Neuronal stem cell (in vitro differentiated cells): ENCODE measurements around the gene CPVL.

Experiments used
- DNase-seq: peaks from one replicate; pipeline ENCODE4 v3.0.0-alpha.2; 2013; ENCODE audit warnings: low spot score
- H2AFZ ChIP-seq: one replicate; pipeline ENCODE4 v1.6.1; 2013; ENCODE audit warnings: mild to moderate bottlenecking, low read length, inconsistent platforms
- H2AK5ac ChIP-seq: 2 replicates; pipeline ENCODE4 v1.6.1; 2013; ENCODE audit warnings: low read depth, mild to moderate bottlenecking, inconsistent platforms, low read length, moderate library complexity, mixed read lengths
- H2BK120ac ChIP-seq: 2 replicates; pipeline ENCODE4 v1.6.1; 2013; ENCODE audit warnings: low read depth, mild to moderate bottlenecking, inconsistent platforms, low read length, moderate library complexity, mixed read lengths
- H2BK12ac ChIP-seq: one replicate; pipeline ENCODE4 v1.6.1; 2013; ENCODE audit warnings: low read length, inconsistent platforms
- H2BK15ac ChIP-seq: 2 replicates; pipeline ENCODE4 v1.6.1; 2013; ENCODE audit warnings: mild to moderate bottlenecking, low read length, inconsistent platforms, mixed read lengths
- H2BK5ac ChIP-seq: one replicate; pipeline ENCODE4 v1.6.1; 2013; ENCODE audit warnings: inconsistent platforms, mild to moderate bottlenecking, low read length, moderate library complexity
- H3K14ac ChIP-seq: one replicate; pipeline ENCODE4 v1.6.1; 2013; ENCODE audit warnings: low read length, inconsistent platforms
- H3K18ac ChIP-seq: 2 replicates; pipeline ENCODE4 v1.6.1; 2013; ENCODE audit warnings: low read length, inconsistent platforms
- H3K23ac ChIP-seq: 2 replicates; pipeline ENCODE4 v1.6.1; 2013; ENCODE audit warnings: low read depth, mild to moderate bottlenecking, mixed read lengths, low read length, inconsistent platforms; ENCODE audit not compliant: poor library complexity
- H3K27ac ChIP-seq: replicated peaks from 3 replicates; pipeline ENCODE4 v1.5.1; 2013; ENCODE audit warnings: low read length, inconsistent platforms
- H3K27me3 ChIP-seq, 3 experiments: 2 replicates each; pipeline ENCODE4 v1.6.1; 2013; ENCODE audit warnings: low read length in 3 of 3, mild to moderate bottlenecking in 2 of 3, inconsistent platforms in 1 of 3, low read depth in 1 of 3, mixed read lengths in 1 of 3, moderate library complexity in 1 of 3; ENCODE audit not compliant: control insufficient read depth in 3 of 3, insufficient read depth in 3 of 3
- H3K36me3 ChIP-seq, 2 donors: replicated peaks in 1 of 2; 2 replicates each; pipeline ENCODE4 v1.6.1; 2013; ENCODE audit warnings: low read length in 2 of 2; ENCODE audit not compliant: control insufficient read depth in 2 of 2, insufficient read depth in 2 of 2
- H3K4ac ChIP-seq: 2 replicates; pipeline ENCODE4 v1.6.1; 2013; ENCODE audit warnings: inconsistent platforms, mild to moderate bottlenecking, low read length, moderate library complexity
- H3K4me1 ChIP-seq, 2 donors: 1 replicate in 1 of 2; 2 replicates in 1 of 2; pipeline ENCODE4 v1.6.1; 2013; ENCODE audit warnings: low read length in 2 of 2, low read depth in 1 of 2; ENCODE audit not compliant: control insufficient read depth in 2 of 2, insufficient read depth in 1 of 2
- H3K4me2 ChIP-seq: one replicate; pipeline ENCODE4 v1.6.1; 2013; ENCODE audit warnings: mild to moderate bottlenecking, low read length, inconsistent platforms; ENCODE audit not compliant: insufficient read depth, poor library complexity, severe bottlenecking
- H3K4me3 ChIP-seq, 2 donors: 2 replicates each; pipeline ENCODE4 v1.5.1; 2013; ENCODE audit warnings: low read length in 2 of 2, mild to moderate bottlenecking in 2 of 2, inconsistent platforms in 1 of 2, moderate library complexity in 1 of 2
- H3K79me1 ChIP-seq: one replicate; pipeline ENCODE4 v1.6.1; 2013; ENCODE audit warnings: low read depth, mild to moderate bottlenecking, inconsistent platforms, low read length, moderate library complexity
- H3K9ac ChIP-seq: one replicate; pipeline ENCODE4 v1.6.1; 2013; ENCODE audit warnings: mild to moderate bottlenecking, low read depth, low read length, inconsistent platforms; ENCODE audit not compliant: poor library complexity
- H3K9me3 ChIP-seq, 2 donors: replicated peaks in 1 of 2; 2 replicates each; pipeline versions ENCODE3 to v1.6.1; 2013; ENCODE audit warnings: low read length in 2 of 2, mild to moderate bottlenecking in 2 of 2, inconsistent platforms in 1 of 2, low read depth in 1 of 2, mixed read lengths in 1 of 2, moderate library complexity in 1 of 2; ENCODE audit not compliant: control insufficient read depth in 2 of 2, insufficient read depth in 1 of 2
- H4K8ac ChIP-seq: one replicate; pipeline ENCODE4 v1.6.1; 2013; ENCODE audit warnings: low read depth, mild to moderate bottlenecking, inconsistent platforms, low read length, moderate library complexity
- H4K91ac ChIP-seq: one replicate; pipeline ENCODE4 v1.6.1; 2013; ENCODE audit warnings: low read length, low read depth, mild to moderate bottlenecking, inconsistent platforms; ENCODE audit not compliant: poor library complexity
- WGBS, 2 donors: extraction: QIAGEN DNeasy Blood & Tissue Kit; methylation state at CpG; one replicate each; pipeline ENCODE4 v1.1.7; 2013; ENCODE audit warnings: missing lambda C conversion rate in 2 of 2, mixed read lengths in 1 of 2; ENCODE audit not compliant: insufficient read length in 2 of 2, insufficient replicate concordance in 1 of 2; ENCODE audit errors: extremely low coverage in 2 of 2; 5-methylcytosine and 5-hydroxymethylcytosine counted together

CPVL gene

GRCh38 chr7:29005829-29006228 lies 140.5 kb downstream of the CPVL start:
- no peak overlapping the region for H3K4ac ChIP-seq
- no peak overlapping the region for H2AK5ac ChIP-seq
- no peak overlapping the region for H3K4me2 ChIP-seq
- H2BK5ac ChIP-seq, result no peak overlapping the region
- no peak overlapping the region for H3K18ac ChIP-seq
- H3K23ac ChIP-seq, result no peak overlapping the region
- H3K36me3 ChIP-seq, result peaks cover 0 to 1% of the 10 kb centered on the region in 2 donors
- WGBS, 2 donors, result no CpG with 5 or more reads among the region's 3 CpGs
- peaks cover 0 to 6% of the 10 kb centered on the region in 2 donors for H3K4me1 ChIP-seq
- no peak overlapping the region for H2BK120ac ChIP-seq
- H2BK15ac ChIP-seq, result no peak overlapping the region
- no peak overlapping the region for H4K8ac ChIP-seq
- H3K4me3 ChIP-seq, result no peak overlapping the region
- H2AFZ ChIP-seq, result no peak overlapping the region
- no peak overlapping the region for H4K91ac ChIP-seq
- H3K14ac ChIP-seq, result no peak overlapping the region
- peaks cover 2 to 33% of the 10 kb centered on the region in 2 donors for H3K9me3 ChIP-seq
- H3K9ac ChIP-seq, result no peak overlapping the region
- H2BK12ac ChIP-seq, result no peak overlapping the region
- H3K27me3 ChIP-seq, result no peaks in the 10 kb centered on the region
- H3K79me1 ChIP-seq, result no peaks in the 10 kb centered on the region
- DNase-seq, result no peak
- H3K27ac ChIP-seq, result no peak overlapping the region

- Histone ChIP-seq H3K4me2 (no peak overlapping the region), H2BK12ac (no peak overlapping the region), H3K9me3 (peaks cover 2 to 33% of the 10 kb centered on the region in 2 donors), H3K4ac (no peak overlapping the region), H2BK15ac (no peak overlapping the region), H3K27me3 (no peaks in the 10 kb centered on the region), H3K27ac (no peak overlapping the region), H3K14ac (no peak overlapping the region), H3K4me1 (peaks cover 0 to 7% of the 10 kb centered on the region in 2 donors), H2BK120ac (no peak overlapping the region), H2BK5ac (no peak overlapping the region), H4K8ac (no peak overlapping the region), H3K36me3 (peaks cover 0 to 1% of the 10 kb centered on the region in 2 donors), H2AK5ac (no peak overlapping the region), H3K9ac (no peak overlapping the region), H4K91ac (no peak overlapping the region), H3K4me3 (no peak overlapping the region), H3K79me1 (no peaks in the 10 kb centered on the region), H2AFZ (no peak overlapping the region), H3K18ac (no peak overlapping the region), H3K23ac (no peak overlapping the region)
- no CpG with 5 or more reads among the region's 1 CpG for WGBS, 2 donors
- no peak for DNase-seq
Observed at GRCh38 chr7:29005406-29005805, 140.9 kb downstream of the CPVL start.

- Histone ChIP-seq H3K4me1 (peaks cover 1 to 13% of the 10 kb centered on the region in 2 donors), H3K4me2 (no peak overlapping the region), H3K27me3 (no peaks in the 10 kb centered on the region), H3K27ac (no peak overlapping the region), H3K36me3 (peaks cover 0 to 1% of the 10 kb centered on the region in 2 donors), H2BK5ac (no peak overlapping the region), H3K23ac (no peak overlapping the region), H3K9me3 (peaks cover 2 to 33% of the 10 kb centered on the region in 2 donors), H2AFZ (no peak overlapping the region), H3K9ac (no peak overlapping the region), H3K4ac (no peak overlapping the region), H2BK15ac (no peak overlapping the region), H3K18ac (no peak overlapping the region), H2BK120ac (no peak overlapping the region), H2AK5ac (no peak overlapping the region), H3K4me3 (no peak overlapping the region), H2BK12ac (no peak overlapping the region), H3K79me1 (no peaks in the 10 kb centered on the region), H4K8ac (no peak overlapping the region), H4K91ac (no peak overlapping the region), H3K14ac (no peak overlapping the region)
- DNase-seq, result no peak
- no CpG with 5 or more reads among the region's 5 CpGs for WGBS, 2 donors
Observed at GRCh38 chr7:29003703-29004102, 142.6 kb downstream of the CPVL start.

- Histone ChIP-seq H2BK5ac (no peak overlapping the region), H3K9ac (no peak overlapping the region), H3K4me3 (no peak overlapping the region), H2BK120ac (no peak overlapping the region), H3K4me1 (peaks cover 12 to 29% of the 10 kb centered on the region in 2 donors), H3K4me2 (no peak overlapping the region), H3K36me3 (no peaks in the 10 kb centered on the region), H3K14ac (no peak overlapping the region), H2BK15ac (no peak overlapping the region), H2BK12ac (no peak overlapping the region), H2AFZ (no peak overlapping the region), H3K79me1 (no peaks in the 10 kb centered on the region), H3K18ac (no peak overlapping the region), H3K23ac (no peak overlapping the region), H3K27ac (no peak overlapping the region), H3K27me3 (no peaks in the 10 kb centered on the region), H4K8ac (no peak overlapping the region), H2AK5ac (no peak overlapping the region), H3K4ac (no peak overlapping the region), H3K9me3 (peaks cover 0 to 19% of the 10 kb centered on the region in 2 donors), H4K91ac (no peak overlapping the region)
- DNase-seq, result no peak
- no CpG with 5 or more reads among the region's 2 CpGs for WGBS, 2 donors
Observed at GRCh38 chr7:29000717-29001076, 145.6 kb downstream of the CPVL start.
